NCI-H2081 (cell line): ENCODE results near the gene GHRHR.

Experiments used
- DNase-seq, 2 experiments: peaks; one replicate each; lab custom pipeline; 2025; lab: John Stamatoyannopoulos, UW

GHRHR gene

DNA sequence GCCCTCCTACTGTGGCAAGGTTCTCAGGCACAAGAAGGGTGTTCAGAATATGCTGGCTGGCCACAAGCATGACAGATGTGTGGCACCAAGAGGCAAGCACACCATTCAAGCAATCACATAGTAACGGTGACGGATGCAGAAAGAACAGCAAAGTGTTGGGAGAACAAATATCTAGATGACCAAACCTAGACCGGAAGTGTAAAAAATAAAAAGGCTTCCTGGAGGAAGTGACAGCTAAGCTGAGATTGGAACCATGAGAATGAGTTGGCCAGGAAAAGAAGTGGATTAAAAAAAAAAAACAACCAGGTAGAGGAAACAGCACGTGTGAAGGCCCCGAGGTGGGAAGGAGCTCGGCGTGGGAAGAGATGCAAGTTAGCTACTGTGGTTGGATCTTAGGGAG is 22.0 kb downstream of the GHRHR start:
- no peak for DNase-seq

DNA sequence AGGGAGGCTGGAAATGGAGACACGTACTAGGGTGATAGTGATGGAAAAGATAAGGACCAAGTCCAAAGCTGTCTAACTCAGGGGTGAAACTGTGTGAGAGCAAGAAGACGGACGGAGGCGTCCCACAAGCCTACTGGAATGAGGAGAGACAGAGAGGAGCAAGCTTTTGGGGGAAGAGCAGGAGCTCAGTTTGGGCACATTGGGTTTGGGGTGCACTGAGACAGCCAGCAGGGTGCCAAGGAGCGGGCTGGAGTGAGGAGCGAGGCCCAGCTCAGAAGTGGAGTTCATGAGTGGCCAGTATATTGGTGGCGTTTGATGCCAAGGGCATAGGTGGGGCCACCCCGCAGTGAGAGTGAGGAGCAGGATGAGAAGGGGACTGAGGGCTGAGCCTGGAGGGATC is 22.6 kb downstream of the GHRHR start:
- DNase-seq: no peak

DNA sequence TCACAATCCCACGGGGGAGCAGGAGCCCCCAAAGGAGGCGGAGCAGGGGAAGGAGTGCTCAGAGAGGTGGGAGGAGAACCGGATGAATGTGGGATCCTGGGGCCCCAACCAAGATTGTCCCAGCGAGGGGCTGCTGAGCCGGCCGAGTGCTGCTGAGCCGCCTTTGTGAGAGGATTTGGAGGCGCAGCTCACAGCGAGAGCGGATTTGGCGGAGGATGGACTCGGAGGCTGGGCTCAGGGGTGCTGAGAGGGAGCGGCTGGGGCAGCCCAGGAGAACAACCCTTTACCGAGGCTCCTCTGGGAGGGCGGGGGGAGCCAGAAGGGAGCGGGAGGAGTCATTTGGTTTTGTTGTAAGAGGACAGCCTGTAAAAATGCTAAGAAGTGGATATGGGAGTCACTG is 23.0 kb downstream of the GHRHR start:
- DNase-seq: no peak

DNA sequence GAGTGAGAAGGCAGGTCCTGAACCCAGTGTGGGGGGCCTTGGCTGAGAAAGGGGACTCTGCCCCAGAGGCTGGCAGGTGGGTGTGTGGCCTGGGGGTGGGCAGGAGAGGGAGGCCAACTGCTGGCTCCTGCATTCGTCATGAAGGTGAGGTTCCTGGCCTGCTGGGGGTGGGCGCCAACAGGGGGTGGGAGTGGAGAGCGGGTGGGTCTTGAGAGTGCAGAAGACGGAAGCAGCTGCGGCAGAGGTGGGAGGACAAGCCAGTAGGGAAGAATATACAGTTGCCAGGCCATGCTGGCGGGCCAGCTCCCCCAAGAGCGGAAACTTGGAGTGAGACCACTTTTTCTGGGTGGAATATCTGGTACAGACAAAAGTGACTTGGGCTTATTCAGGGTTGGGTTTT is 23.4 kb downstream of the GHRHR start:
- no peak for DNase-seq

DNA sequence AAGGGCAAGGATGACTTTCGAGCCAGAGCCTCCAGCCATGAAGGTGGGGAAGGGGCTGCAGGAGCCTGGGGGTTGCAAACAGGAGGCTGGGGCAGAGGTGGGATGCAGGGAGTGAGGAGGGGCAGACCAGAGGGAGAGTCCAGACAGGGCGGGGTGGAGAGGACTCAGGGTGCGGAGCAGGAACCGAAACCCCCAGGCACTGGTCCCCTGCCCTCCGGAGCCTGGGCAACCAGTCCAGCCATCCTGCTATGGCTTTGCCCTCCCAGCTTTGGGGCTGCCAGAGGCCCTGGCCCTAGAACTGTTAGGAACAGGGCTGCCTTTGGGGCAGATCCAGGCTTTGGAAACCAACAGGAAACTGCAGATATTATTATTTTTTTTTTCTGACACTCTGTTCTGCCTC is 24.2 kb downstream of the GHRHR start:
- no peak for DNase-seq

DNA sequence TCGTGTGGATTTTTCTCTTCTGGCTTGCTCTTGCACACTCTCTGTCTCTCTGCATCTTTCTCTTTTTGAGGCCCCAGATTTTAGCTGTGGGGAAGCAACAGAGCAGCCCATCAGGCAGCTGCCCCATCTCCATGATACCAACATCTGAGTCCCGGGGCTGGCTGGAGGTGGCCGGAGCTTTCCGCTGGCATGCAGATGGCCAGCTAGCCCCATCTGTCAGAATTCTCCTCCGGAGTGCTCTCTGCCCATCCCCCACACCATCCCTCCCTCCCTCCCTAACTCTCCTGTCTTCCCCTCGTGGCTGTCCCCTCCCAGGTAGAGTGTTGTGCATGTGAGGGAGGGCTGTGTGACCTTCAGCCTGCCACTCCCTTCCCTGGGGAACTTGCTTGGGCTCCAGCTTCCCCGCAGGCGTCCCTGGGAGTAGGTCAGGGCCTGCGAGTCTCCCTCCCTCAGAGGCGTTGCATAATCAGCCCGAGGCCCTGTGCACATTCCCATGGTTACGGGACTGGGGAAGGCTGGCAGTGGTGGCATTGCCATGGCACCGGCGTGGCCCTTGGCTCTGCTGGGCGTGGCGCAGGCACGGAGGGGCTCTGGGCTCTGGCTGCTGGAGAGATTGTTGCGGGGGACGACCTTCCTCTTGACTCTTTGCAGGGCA is 24.7 kb downstream of the GHRHR start:
- DNase-seq: no peak

DNA sequence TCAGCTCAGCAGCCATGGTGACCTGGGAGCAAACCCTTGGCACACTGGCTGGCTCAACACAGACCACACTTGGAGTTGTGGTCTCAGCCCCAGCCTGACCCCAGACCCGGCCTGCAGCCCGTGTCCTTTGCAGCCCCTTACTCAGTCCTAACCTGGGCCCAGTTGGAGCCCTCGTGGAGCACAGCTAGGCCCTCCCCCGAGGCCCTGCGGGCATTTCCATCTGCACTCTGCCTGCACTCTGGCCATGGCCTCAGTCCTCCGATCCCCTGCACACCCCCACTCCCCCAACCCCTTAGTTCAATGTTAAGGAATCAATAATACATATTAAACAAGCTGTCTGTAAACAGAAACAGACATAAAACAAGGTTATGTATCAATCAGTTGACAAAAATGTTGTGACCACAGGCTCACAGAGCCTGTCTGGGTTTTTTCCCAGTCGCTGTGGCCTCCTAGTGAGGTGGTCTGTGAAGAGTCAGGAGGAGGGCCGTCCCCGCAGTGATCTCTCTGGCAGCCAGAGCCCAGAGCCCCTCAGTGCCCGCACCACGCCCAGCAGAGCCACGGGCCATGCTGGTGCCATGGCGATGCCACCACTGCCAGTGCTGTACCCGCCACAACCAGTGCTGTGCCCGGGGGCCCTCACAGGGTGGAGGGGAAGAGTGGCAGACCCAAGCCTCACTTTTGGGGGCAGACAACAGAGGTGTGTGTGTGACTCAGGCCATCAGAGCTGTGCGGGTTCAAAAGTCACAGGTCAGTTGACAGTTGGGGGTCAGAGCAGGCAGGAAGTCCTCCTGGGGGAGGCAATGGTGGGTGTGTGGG is 25.5 kb downstream of the GHRHR start:
- no peak for DNase-seq

DNA sequence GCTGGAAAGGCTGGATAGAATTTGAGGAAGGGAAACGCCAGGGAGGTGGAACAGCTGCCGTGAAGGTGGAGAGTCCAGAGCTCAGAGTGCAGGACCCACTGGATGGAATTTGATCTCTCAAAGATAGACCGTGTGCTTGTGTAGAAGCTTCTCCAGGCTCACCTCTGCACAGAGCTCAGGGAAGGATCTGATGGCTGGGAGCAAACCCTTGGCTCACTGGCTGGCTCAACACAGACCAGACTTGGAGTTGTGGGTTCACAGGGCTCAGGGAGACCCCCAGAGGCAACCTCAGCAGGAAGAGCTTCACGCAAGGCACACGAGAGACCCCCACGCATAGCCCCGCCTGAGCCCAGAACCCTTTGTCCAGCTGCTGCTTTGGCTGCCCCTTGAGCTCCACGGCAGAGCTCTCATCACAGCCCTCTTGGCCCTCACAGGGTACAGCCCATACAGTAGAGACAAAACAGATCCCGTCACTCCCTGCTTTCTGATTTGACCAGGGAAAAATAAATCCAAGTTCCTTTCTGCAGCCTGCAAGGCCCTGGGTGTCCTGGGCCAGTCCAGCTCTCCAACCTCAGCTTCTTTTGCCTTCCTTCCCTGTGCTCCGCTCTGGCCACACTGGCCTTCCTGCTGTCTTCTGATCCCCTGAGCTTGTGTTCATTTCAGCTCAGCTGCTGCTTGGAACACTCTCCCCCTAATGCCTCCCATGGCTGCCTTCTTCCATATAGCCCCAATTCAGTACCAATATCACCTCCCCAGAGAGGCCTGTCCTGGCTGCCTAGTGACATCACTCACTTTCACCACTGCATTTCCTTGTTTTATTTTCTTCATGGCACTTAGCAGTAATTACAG is 26.3 kb downstream of the GHRHR start:
- DNase-seq: no peak

DNA sequence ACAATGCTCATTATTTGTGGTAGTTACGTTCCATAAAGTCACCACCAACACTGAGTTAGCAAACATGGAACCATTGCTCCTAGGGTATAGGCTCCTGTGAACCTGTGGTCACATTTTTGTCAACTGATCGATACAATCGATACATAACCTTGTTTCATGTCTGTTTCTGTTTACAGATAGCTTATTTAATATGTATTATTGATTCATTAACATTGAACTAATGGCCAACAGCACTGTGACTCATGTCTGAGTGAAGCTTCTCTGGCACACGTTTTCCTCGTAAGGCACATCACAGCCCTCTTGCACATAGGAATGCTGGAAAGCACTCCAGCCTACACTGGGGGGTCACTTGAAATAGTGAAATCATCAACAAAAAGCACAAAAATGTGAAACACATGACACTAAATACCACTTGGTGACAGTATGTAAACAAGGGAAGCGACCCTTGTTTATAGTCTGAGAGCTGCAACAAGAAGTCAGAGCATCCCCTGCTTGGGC is 27.0 kb downstream of the GHRHR start:
- DNase-seq: no peak

DNA sequence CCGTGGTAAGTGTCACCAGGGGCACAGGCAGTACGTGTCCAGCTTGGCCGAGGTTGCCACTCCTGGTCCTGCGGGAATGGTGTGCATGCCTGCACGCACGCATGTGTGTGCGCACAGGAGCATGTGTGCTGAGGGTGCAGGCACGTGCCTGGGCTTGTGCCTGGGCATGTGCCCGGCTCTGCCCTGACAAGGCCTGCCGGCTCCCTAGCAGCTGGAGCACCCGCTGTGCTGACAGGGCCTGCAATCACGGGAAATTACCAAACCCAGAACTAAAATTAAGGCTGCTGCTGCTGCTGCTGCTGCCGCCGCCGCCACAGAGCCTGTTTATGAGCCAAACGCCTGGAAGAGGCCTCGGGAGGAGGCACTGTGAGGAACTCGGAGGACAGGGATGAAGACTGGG is 28.7 kb downstream of the GHRHR start:
- DNase-seq: no peak

DNA sequence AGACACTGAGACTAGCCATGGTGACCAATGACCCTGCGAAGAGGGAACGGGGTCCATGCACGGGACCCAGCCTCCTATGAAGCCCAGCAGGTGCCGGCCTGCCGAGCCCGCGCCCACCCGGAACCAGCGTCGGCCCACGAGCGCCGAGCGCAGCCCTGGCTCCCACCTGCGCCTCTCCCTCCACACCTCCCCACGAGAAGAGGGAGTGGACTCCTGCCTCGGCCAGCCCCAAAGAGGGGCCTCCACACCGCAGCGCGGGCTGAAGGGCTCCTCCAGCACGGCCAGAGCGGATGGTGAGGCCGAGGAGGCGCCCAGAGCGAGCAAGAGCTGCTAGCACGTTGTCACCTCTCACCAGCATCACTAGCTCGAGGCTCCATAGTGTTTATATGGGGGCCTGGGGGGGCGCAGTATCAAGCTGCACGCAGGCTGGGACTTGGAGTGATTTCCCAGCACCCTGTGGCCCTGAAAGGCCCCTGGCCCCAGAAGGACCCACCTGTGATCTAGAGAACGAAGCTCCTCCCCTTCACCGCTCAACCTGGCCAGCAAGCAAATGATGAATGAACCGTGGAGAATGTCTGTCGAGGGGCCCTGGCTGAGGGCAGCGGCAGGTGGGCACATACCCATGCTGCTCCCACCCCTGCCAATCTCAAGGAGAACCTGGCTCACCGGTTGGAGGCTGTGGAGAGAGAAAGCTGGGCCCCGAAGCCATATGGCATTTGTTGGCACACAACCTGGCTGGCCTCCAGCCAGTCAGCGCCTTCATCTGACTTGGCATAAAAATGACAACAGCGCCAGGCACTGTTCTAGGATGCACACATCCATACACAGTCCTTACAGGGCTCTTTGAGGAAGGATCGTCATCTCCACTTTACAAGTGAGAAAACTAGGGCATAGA is 30.7 kb downstream of the GHRHR start:
- DNase-seq: no peak

DNA sequence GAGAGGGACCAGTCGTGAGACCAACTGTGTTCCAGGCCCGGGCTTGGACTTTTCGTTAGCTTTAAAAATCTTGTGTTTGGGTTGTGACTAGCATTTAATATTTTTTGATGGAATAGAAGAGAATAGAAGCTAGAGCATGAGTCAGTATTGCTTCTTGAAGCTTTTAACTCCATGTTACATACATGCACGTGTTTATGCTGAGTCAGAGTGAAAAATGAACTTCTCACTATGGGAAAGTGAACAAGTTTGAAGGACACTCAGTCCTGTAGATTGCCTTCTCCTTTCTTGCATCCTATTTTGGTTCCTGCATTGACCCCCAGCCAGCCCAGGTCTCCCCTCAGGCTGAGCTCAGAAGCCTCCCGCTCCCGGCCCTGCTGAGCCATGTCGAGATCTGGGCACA is 31.8 kb downstream of the GHRHR start:
- DNase-seq: no peak

DNA sequence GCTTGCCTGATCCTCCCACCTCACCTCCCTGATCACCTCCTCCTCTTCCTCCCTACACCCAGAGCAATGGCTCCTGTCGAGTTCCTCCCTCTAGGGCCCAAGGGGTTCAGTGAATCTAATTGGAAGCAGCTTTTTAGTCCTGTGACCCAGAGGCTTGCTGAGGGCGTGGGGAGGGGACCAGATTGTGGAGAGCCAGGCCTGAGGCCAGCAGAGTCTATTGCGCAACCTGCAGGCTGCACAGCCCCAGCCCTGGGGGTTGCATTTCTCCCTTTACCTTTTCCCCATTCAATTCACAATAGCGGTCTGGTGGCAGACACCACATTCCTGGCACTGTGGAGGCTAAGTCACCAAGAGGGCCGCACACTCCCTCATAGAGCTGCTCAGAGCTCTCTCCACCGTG is 32.5 kb downstream of the GHRHR start:
- DNase-seq: no peak

DNA sequence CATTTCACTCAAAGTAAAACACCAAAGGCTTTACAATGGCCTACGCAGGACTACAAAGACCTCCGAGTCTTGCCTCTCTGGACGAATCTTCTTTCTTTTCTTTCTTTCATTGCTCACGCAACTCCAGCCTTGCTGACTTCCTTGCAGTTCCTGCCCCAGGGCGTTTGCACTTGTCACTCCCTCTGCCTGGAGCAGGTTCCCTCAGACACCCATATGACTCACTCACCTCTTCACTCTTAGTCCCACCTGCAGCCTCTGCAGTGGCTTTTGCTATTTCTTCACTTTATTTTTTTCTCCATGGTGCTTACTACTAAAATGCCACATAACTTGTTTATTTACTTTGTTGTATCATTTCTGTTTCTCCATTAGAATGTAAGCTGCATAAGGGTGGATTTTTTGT is 33.1 kb downstream of the GHRHR start:
- no peak for DNase-seq

DNA sequence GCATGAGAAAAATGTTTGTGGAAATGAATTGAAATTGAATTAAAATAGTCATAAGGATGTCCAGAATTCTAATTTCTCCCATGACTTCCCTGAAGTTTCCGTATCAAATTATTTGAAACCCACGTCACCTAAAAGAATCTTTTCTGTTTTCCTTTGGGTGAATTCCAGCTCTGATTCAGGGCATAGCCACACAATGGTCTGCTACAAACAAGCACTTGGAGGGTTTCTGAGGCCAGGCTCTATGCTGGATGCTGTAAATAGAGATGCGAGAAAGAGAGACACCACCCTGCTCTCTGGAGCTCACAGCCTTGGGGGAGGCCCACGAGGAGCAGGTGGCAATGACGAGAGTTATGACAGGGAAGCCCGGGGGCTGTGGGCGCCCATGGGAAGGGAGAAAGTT is 33.6 kb downstream of the GHRHR start:
- no peak for DNase-seq

DNA sequence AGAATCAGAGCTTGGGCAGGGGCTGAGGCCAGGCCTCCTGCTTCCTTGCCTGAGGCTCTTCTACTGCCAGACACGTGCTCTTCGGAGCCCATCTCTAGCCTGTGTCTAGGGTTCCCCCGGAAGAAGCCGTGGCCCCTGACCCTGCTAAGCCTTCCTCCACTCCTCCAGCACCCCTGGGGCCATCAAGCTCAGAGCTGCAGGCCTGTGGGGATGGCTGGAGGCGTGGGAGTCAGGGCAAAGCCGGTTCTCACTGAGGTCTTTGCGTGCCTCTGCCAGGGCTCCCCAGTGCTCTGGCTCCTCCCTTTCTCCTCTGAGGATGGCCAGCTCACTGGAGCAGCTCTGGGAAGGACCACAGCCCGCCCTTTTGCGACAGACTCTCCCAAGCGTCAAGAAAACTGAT is 34.4 kb downstream of the GHRHR start:
- DNase-seq: no peak

DNA sequence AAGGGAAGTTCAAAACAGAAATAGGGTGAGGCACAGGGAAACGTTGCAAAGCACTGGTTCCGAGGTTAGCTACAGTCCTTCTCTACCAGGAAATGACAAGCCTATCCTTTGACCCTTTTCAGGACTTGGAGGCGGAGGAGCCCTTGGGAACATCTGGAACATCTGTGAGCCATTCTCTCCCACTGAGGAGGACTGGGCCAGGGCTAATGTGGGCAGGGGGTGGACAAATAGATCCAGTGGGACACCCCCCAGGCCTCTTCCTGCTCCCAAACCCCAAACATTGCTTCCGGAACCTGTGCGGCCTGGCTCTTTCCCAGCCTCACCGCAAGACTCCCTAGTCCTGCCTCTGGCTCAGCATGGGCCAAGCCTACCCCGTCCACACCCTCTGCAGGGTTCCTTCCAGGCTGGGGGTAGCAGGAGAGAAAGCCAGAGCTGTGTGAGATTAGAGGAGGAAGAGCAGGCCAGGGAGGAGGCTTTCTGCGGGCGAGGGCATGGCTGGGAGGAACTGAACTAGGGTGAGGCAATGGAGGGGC is 36.5 kb downstream of the GHRHR start:
- no peak for DNase-seq

DNA sequence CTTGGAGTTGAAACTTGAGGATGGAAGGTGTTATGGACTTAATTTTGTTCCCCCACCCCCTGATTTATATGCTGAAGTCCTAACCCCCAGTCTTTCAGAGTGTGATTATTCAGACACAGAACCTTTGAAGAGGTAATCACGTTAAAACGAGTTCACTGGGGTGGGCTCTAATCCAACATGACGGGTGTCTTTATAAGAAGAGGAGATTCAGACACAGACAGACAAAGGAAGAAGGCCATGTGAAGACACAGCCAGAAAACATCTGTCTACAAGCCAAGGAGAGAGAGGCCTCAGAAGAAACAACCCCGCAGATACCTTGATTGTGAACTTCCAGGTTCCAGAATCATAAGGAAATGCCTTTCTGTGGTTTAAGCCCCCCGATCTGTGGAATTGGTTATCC is 37.0 kb downstream of the GHRHR start:
- no peak for DNase-seq

DNA sequence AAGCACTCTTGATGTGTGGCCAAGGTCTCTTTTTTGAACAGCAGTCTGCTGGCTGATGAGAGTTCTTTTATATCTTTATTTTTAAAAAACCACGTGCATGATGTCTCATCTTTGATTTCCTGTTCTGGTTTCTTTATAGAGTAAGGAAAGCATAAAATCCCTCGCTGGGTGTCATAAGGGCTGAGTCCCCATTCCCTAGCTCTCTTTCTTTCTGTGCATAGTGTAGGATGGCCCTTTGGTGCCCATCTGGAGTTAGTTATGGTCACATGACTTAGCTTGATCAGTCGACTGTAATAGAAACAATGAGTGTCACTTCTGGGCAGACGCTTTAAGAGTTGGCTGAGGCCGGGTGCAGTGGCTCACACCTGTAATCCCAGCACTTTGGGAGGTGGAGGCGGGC is 38.5 kb downstream of the GHRHR start:
- no peak for DNase-seq

DNA sequence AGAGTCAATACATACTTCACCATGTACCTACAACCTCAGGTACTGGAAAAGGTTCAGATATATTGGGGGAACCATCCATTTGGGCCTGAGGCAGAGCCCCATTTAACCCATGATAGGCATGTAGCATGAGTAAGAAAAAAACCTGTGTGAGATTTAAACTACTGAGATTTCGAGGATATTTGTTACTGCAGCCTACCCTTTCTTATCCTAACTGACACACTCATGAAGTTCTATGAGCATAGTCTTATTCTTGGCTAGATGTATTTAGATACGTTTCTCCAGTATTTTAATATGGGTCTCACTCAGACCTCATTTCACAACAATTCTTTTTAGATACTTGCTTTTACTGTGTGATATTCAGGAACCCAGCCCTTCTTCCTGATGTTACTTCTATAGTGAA is 39.3 kb downstream of the GHRHR start:
- DNase-seq: no peak

DNA sequence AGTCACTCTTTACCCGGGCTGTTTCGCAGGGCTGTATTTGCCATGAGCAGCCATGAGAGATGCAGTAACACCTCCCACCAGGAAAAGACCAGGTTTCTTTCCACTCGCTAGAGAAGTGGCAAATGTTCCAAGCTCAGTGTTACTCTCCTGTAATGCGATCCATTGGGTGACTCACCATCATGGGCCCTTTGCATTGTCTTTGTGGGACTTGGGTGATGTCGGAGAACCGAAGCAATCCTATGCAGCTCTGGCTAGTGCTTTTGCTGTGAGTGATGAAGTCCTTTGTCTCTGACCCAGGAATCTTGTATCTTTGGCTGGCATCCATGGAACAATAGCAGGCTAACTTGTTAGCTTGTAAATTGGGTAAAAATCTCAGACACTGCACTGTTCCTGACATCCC is 40.0 kb downstream of the GHRHR start:
- DNase-seq: no peak

DNA sequence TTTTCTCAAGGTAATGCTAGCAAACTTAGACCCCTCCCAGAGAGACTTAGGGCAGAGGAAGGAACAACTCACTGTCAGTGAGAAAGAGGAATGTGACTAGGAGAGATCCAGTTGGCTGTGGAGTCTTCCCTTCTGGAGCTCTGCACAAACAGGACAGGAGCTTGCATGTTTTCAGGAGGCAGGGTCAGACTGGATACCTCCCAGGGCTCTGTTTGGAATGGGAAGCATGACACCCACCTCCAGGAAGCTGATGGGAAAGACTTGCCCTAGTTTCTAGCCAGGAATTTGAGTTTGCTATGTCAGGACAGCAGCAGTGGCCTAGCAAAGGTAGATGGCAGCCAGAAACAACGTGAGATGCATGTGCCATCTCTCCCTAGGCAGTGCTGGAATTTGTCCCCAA is 40.6 kb downstream of the GHRHR start:
- no peak for DNase-seq
